NCI-H1436 treated with DMSO at 0.1 percent for 48 hours (cell line): ENCODE data around the gene EYA4.

Experiments
- DNase-seq: peaks from one replicate; lab custom pipeline; 2025; lab: John Stamatoyannopoulos, UW

Gene EYA4

GRCh38 chr6:133291671-133292070 lies 50.5 kb downstream of the EYA4 start:
- no peak for DNase-seq

GRCh38 chr6:133297657-133298056 lies 56.5 kb downstream of the EYA4 start:
- DNase-seq = no peak

- DNase-seq = no peak
Observed at GRCh38 chr6:133298335-133298734, 57.2 kb downstream of the EYA4 start.

- no peak for DNase-seq
Observed at GRCh38 chr6:133298801-133299200, 57.6 kb downstream of the EYA4 start.

GRCh38 chr6:133300896-133301295 lies 59.7 kb downstream of the EYA4 start:
- DNase-seq = no peak

- no peak for DNase-seq
Observed at GRCh38 chr6:133301835-133302234, 60.7 kb downstream of the EYA4 start.

GRCh38 chr6:133306931-133307330 lies 65.8 kb downstream of the EYA4 start:
- no peak for DNase-seq

- DNase-seq = no peak
Observed at GRCh38 chr6:133309579-133309978, 68.4 kb downstream of the EYA4 start.

- DNase-seq = no peak
Observed at GRCh38 chr6:133312006-133312405, 70.8 kb downstream of the EYA4 start.

GRCh38 chr6:133313068-133313467 lies 71.9 kb downstream of the EYA4 start:
- no peak for DNase-seq

- DNase-seq = no peak
Observed at GRCh38 chr6:133314947-133315346, 73.8 kb downstream of the EYA4 start.

GRCh38 chr6:133315811-133316210 lies 74.7 kb downstream of the EYA4 start:
- DNase-seq = no peak

GRCh38 chr6:133317704-133318103 lies 76.5 kb downstream of the EYA4 start:
- DNase-seq = no peak

GRCh38 chr6:133326584-133326983 lies 85.4 kb downstream of the EYA4 start:
- no peak for DNase-seq

- DNase-seq = no peak
Observed at GRCh38 chr6:133333852-133334251, 92.7 kb downstream of the EYA4 start.

- no peak for DNase-seq
Observed at GRCh38 chr6:133337308-133337707, 96.2 kb downstream of the EYA4 start.

- DNase-seq = no peak
Observed at GRCh38 chr6:133339543-133340384, 98.6 kb downstream of the EYA4 start.

- DNase-seq = no peak
Observed at GRCh38 chr6:133340557-133340956, 99.4 kb downstream of the EYA4 start.

- no peak for DNase-seq
Observed at GRCh38 chr6:133341607-133342158, 100.5 kb downstream of the EYA4 start.

GRCh38 chr6:133343220-133343619 lies 102.1 kb downstream of the EYA4 start:
- no peak for DNase-seq

GRCh38 chr6:133348846-133349245 lies 107.7 kb downstream of the EYA4 start:
- no peak for DNase-seq

- DNase-seq = no peak
Observed at GRCh38 chr6:133350928-133351327, 109.8 kb downstream of the EYA4 start.

GRCh38 chr6:133352046-133352445 lies 110.9 kb downstream of the EYA4 start:
- no peak for DNase-seq

- DNase-seq = no peak
Observed at GRCh38 chr6:133353061-133353460, 111.9 kb downstream of the EYA4 start.
